HEK293 (cell line): Measurements from ENCODE around the gene ATP6AP2.

Experiments
- FEZF1 ChIP-seq: fragments of 450-650 bp; formaldehyde crosslinking; IDR thresholded peaks from 2 replicates; pipeline ENCODE4 v1.5.1; 2016; ENCODE audit warnings: missing biosample characterization, missing genetic modification characterization
- GFI1B ChIP-seq: fragments of 450-650 bp; formaldehyde crosslinking; IDR thresholded peaks from 2 replicates; pipeline ENCODE4 v1.5.1; 2016; ENCODE audit warnings: missing biosample characterization, missing genetic modification characterization
- GLIS2 ChIP-seq: fragments of 450-650 bp; formaldehyde crosslinking; IDR thresholded peaks from 2 replicates; pipeline ENCODE4 v1.5.1; 2016; ENCODE audit warnings: missing biosample characterization, missing genetic modification characterization
- MYNN ChIP-seq: fragments of 450-650 bp; formaldehyde crosslinking; IDR thresholded peaks from 2 replicates; pipeline ENCODE4 v1.5.1; 2016; ENCODE audit warnings: missing biosample characterization, missing genetic modification characterization, borderline replicate concordance
- PRDM10 ChIP-seq: fragments of 450-650 bp; formaldehyde crosslinking; IDR thresholded peaks from 2 replicates; pipeline ENCODE4 v1.5.1; 2016; ENCODE audit warnings: missing biosample characterization, missing genetic modification characterization
- REPIN1 ChIP-seq: fragments of 450-650 bp; formaldehyde crosslinking; IDR thresholded peaks from 2 replicates; pipeline ENCODE4 v1.5.1; 2017; ENCODE audit warnings: missing biosample characterization, missing genetic modification characterization, low read depth
- TSHZ1 ChIP-seq: fragments of 450-650 bp; formaldehyde crosslinking; IDR thresholded peaks from 2 replicates; pipeline ENCODE4 v1.5.1; 2016; ENCODE audit warnings: missing biosample characterization, missing genetic modification characterization, borderline replicate concordance
- ZBTB1 ChIP-seq: fragments of 450-650 bp; formaldehyde crosslinking; IDR thresholded peaks from 2 replicates; pipeline ENCODE4 v1.5.1; 2016; ENCODE audit warnings: missing biosample characterization, missing genetic modification characterization
- ZBTB17 ChIP-seq: fragments of 450-650 bp; formaldehyde crosslinking; IDR thresholded peaks from 2 replicates; pipeline ENCODE4 v1.5.1; 2016; ENCODE audit warnings: missing biosample characterization, missing genetic modification characterization
- ZFP37 ChIP-seq: fragments of 450-650 bp; formaldehyde crosslinking; IDR thresholded peaks from 2 replicates; pipeline ENCODE4 v1.5.1; 2016; ENCODE audit warnings: missing biosample characterization, missing genetic modification characterization
- ZIC2 ChIP-seq: fragments of 450-650 bp; formaldehyde crosslinking; IDR thresholded peaks from 2 replicates; pipeline ENCODE4 v1.5.1; 2016; ENCODE audit warnings: missing biosample characterization, missing genetic modification characterization
- ZNF133 ChIP-seq: fragments of 450-650 bp; formaldehyde crosslinking; IDR thresholded peaks from 2 replicates; pipeline ENCODE4 v1.5.1; 2016; ENCODE audit warnings: missing biosample characterization, missing genetic modification characterization
- ZNF155 ChIP-seq: fragments of 450-650 bp; formaldehyde crosslinking; IDR thresholded peaks from 2 replicates; pipeline ENCODE4 v1.5.1; 2016; ENCODE audit warnings: missing biosample characterization, missing genetic modification characterization
- ZNF214 ChIP-seq: fragments of 450-650 bp; formaldehyde crosslinking; IDR thresholded peaks from 2 replicates; pipeline ENCODE4 v1.5.1; 2017; ENCODE audit warnings: missing biosample characterization, mild to moderate bottlenecking, missing genetic modification characterization, borderline replicate concordance
- ZNF23 ChIP-seq: fragments of 450-650 bp; formaldehyde crosslinking; IDR thresholded peaks from 2 replicates; pipeline ENCODE4 v1.5.1; 2016; ENCODE audit warnings: missing biosample characterization, missing genetic modification characterization, borderline replicate concordance
- ZNF239 ChIP-seq: fragments of 450-650 bp; formaldehyde crosslinking; IDR thresholded peaks from 2 replicates; pipeline ENCODE4 v1.5.1; 2016; ENCODE audit warnings: missing biosample characterization, missing genetic modification characterization
- ZNF248 ChIP-seq: fragments of 450-650 bp; formaldehyde crosslinking; IDR thresholded peaks from 2 replicates; pipeline ENCODE4 v1.5.1; 2017; ENCODE audit warnings: missing biosample characterization, missing genetic modification characterization
- ZNF350 ChIP-seq: fragments of 450-650 bp; formaldehyde crosslinking; IDR thresholded peaks from 2 replicates; pipeline ENCODE4 v1.5.0; 2017; ENCODE audit warnings: missing biosample characterization, mild to moderate bottlenecking, missing genetic modification characterization
- ZNF449 ChIP-seq: fragments of 450-650 bp; formaldehyde crosslinking; IDR thresholded peaks from 2 replicates; pipeline ENCODE4 v1.5.1; 2017; ENCODE audit warnings: missing biosample characterization, mild to moderate bottlenecking, missing genetic modification characterization, moderate library complexity
- ZNF488 ChIP-seq: fragments of 450-650 bp; formaldehyde crosslinking; IDR thresholded peaks from 2 replicates; pipeline ENCODE4 v1.5.1; 2016; ENCODE audit warnings: missing biosample characterization, missing genetic modification characterization
- ZNF518A ChIP-seq: fragments of 450-650 bp; formaldehyde crosslinking; conservative IDR thresholded peaks from 2 replicates; pipeline ENCODE4 v1.5.1; 2016; ENCODE audit warnings: low read depth, missing biosample characterization, missing genetic modification characterization
- ZNF621 ChIP-seq: fragments of 450-650 bp; formaldehyde crosslinking; IDR thresholded peaks from 2 replicates; pipeline ENCODE4 v1.5.1; 2017; ENCODE audit warnings: missing biosample characterization, missing genetic modification characterization
- ZNF626 ChIP-seq: fragments of 450-650 bp; sonication (Bioruptor Pico); formaldehyde crosslinking; IDR thresholded peaks from 2 replicates; pipeline ENCODE4 v1.5.1; 2018; ENCODE audit warnings: missing biosample characterization, missing genetic modification characterization, inconsistent platforms
- ZNF707 ChIP-seq: fragments of 450-650 bp; formaldehyde crosslinking; IDR thresholded peaks from 2 replicates; pipeline ENCODE4 v1.5.1; 2016; ENCODE audit warnings: missing biosample characterization, missing genetic modification characterization
- ZNF747 ChIP-seq: fragments of 450-650 bp; formaldehyde crosslinking; IDR thresholded peaks from 2 replicates; pipeline ENCODE4 v1.5.1; 2016; ENCODE audit warnings: missing biosample characterization, missing genetic modification characterization
- ZNF785 ChIP-seq: fragments of 450-650 bp; formaldehyde crosslinking; IDR thresholded peaks from 2 replicates; pipeline ENCODE4 v1.5.1; 2016; ENCODE audit warnings: missing biosample characterization, missing genetic modification characterization

The ATP6AP2 gene

GRCh38 chrX:40531056-40531826, 49.5 kb upstream of the ATP6AP2 start (continued):
- no peak for TF ChIP-seq ZNF23 (tag by site-specific recombination)
- TF ChIP-seq TSHZ1 = no peak
- no peak for TF ChIP-seq ZNF155
- no peak for TF ChIP-seq ZNF518A (tag by site-specific recombination)
- TF ChIP-seq ZNF488 (tag by site-specific recombination) = no peak
- TF ChIP-seq MYNN (tag by site-specific recombination) = no peak
- TF ChIP-seq GFI1B (tag by site-specific recombination) = no peak
- peak; percentile 51 for TF ChIP-seq GLIS2
- TF ChIP-seq ZBTB17 = 0 out of 2 replicates have a peak, but pooled peaks have one; percentile 38
- no peak for TF ChIP-seq ZNF747 (tag by site-specific recombination)
- peak; percentile 33; the same call in 1 of the 2 replicates for TF ChIP-seq PRDM10 (tag by site-specific recombination)
- no peak for TF ChIP-seq ZNF707
- TF ChIP-seq ZBTB1 (tag by site-specific recombination) = no peak
- TF ChIP-seq REPIN1 (tag by site-specific recombination) = no peak
- peak; percentile 78 for TF ChIP-seq ZIC2 (tag by site-specific recombination)
- TF ChIP-seq ZNF239 (tag by site-specific recombination) = no peak
- TF ChIP-seq FEZF1 (tag by site-specific recombination) = peak; percentile 70
- no peak for TF ChIP-seq ZNF214 (tag by site-specific recombination)
- no peak for TF ChIP-seq ZNF133 (tag by site-specific recombination)
- no peak for TF ChIP-seq ZNF621
- no peak for TF ChIP-seq ZFP37 (tag by site-specific recombination)
- TF ChIP-seq ZNF785 (tag by site-specific recombination) = no peak
- TF ChIP-seq ZNF248 (tag by site-specific recombination) = no peak
- TF ChIP-seq ZNF626 (tag by site-specific recombination) = no peak
- no peak for TF ChIP-seq ZNF350 (tag by site-specific recombination)
- TF ChIP-seq ZNF449 (tag by site-specific recombination) = peak; percentile 96
